Loucy (cell line): ENCODE data around the gene TAS2R5.

ENCODE experiments used
- CTCF ChIP-seq: fragments of 200-600 bp; sonication (generic); conservative IDR thresholded peaks from 2 replicates; pipeline ENCODE4 v1.5.1; 2014; ENCODE audit warnings: mild to moderate bottlenecking, antibody characterized with exemption, low read length
- EZH2phosphoT487 ChIP-seq: fragments of 200-600 bp; IDR thresholded peaks from 2 replicates; pipeline ENCODE4 v1.6.1; 2018; ENCODE audit warnings: antibody characterized with exemption, mild to moderate bottlenecking, moderate library complexity, borderline replicate concordance

GRCh38 chr7:141744131-141744530, 45.9 kb upstream of the TAS2R5 start:
- TF ChIP-seq CTCF (no peak), EZH2phosphoT487 (no peak)
